GM15510 (cell line): Measurements from ENCODE around the gene STARD3NL.

Experiments used
- POLR2A ChIP-seq: IDR thresholded peaks from 3 replicates; pipeline ENCODE4 v1.6.1; 2011; ENCODE audit warnings: borderline replicate concordance; ENCODE audit not compliant: insufficient read length; ENCODE audit errors: extremely low read depth

Gene STARD3NL

DNA sequence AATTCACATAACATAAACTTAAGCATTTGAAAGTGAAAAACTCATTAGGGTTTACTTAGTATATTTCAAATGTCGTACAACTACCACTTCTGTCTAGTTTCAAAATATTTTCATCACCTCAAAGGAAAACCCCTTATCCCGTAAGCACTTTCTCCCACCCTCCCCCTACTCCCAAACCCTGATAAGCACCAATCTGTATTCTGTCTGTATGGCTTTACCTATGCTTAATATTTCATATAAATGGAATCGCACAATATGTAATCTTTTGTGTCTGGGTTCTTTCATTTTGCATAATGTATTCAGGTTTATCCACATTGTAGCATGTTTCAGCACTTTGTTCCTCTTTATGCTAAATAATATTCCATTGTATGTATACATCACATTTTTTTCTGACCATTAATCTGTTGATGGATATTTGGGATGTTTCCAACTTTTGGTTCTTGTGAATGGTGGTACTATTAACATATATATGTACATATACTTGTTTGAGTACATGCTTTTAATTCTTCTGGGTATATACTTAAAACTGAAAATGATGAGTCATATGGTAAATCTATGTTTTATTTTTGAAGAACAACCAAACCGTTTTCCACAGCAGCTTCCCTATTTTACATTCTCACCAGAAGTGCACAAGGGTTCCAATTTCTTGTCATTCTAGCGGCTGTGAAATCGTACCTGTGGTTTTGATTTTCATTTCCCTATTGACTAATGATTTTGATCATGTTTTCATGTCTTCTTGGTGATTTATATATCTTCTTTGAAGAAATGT, 6.2 kb upstream of the STARD3NL start:
- no peak for TF ChIP-seq POLR2A

DNA sequence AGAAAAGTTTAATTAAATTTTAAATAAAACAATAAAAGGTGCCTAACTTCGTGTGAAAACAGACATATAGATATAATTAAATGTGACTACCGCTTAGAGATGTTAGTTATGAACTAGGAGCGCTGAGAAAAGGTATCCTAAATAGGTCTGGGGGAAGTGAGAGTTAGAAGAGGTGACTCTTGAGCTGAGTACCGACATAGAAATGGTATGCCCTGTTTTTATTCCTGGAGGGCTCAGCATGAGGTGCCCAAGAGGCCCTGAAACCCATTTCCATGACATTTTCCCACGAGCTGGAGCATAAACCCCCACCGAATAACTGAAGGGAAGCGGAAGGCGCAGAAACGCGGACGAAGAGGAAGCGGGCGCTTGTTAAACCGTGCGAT, 433 bp upstream of the STARD3NL start:
- no peak for TF ChIP-seq POLR2A

DNA sequence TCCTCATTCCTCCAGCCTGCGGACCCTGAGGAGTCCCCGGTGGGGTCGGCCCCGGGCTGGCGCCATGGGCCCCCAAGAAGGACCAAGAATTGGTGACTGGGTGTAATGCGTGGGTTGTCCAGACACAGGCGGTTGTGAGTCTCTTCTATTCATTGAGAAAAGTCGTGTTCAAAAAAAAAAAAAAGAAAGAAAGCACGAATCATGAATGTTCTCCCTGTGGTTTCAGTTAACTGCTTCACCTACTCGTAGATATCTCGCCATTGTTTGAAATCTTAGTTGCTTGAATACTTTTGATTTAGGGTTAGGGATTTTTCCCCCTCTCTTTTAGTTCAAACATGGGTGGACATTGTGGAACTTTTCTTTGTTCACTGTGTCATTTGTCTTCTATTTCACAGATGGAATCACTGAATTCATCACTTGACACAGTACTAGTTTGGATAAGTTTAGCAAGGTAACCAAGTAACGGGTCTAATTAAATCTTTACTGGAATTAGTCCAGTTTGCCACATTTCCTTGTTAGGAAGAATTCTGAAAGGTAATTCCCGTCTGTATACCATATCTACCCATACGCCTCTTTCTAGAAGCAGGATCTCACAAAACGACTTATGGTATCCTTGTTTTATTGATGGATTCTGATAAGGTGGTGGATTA, 775 bp downstream of the STARD3NL start:
- TF ChIP-seq POLR2A: no peak

- TF ChIP-seq POLR2A: no peak
Observed at GRCh38 chr7:38179776-38180226, 1.8 kb downstream of the STARD3NL start.

GRCh38 chr7:38181111-38181510, 3.1 kb downstream of the STARD3NL start:
- TF ChIP-seq POLR2A: no peak

GRCh38 chr7:38182450-38182849, 4.4 kb downstream of the STARD3NL start:
- TF ChIP-seq POLR2A: no peak

GRCh38 chr7:38185395-38186307, 7.6 kb downstream of the STARD3NL start:
- no peak for TF ChIP-seq POLR2A

DNA sequence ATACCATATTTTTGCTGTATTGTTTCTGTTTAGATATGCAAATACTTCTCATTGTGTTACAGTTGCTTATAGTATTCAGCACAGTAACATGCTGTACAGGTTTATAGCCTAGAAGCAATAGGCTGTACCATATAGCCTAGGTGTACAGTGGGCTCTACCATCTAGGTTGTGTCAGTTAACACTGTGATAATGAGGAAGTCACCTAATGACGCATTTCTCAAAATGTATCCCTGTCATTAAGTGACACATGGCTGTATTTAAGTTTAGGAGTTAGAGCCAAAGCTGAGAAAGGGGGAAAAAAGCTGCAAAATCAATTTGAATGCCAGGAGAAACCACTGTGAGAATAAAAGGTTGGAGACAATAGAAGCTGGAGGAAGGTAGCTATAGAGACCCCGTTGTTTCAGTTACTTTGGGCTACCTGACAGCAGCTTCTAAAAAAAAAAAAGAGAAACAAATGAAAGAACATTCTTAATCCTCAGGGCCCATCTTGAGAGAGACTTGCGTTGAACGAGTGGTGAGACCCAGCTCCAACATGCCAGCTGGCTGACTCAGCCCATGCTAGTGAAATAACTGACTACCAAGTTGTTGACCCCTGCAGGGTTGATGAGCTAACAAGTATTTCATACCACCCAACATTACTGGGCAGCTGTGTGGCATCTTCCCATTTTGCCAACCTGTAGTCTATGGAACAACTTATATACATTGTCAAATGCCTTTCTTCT, 8.7 kb downstream of the STARD3NL start:
- TF ChIP-seq POLR2A: no peak

- TF ChIP-seq POLR2A: no peak
Observed at GRCh38 chr7:38187794-38188440, 9.9 kb downstream of the STARD3NL start.

DNA sequence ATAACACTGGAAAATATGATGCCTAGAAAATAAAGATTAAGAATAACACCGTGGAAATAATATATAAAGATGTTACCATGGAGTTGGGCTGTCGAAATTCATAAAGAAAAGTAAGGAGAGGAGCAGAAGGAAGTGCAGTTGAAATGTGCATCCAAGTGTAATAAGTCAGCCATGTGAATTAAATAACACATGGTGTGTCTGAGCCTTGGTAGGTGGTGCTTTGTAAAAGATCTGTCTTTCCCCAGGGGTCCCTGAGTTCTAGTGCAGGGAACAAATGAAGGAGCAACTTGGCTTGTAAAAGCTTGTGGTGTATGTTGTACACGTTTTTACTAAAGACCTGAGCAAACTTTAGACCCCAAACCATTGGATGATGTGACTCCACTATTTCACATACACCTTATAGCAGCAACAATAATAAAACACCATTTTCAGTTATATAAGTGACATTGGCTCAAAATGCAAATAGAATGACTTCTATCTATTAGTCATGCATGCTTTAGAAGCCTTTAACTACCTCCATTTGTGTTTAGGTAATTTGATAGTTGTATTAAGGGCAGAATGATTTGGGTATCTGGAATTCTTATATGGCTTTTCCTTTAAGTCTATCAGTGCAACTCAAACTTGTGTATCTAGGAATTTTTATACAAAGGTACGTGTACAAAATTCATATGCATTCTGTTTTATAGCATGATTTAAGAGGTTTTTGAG, 11.3 kb downstream of the STARD3NL start:
- TF ChIP-seq POLR2A: no peak

DNA sequence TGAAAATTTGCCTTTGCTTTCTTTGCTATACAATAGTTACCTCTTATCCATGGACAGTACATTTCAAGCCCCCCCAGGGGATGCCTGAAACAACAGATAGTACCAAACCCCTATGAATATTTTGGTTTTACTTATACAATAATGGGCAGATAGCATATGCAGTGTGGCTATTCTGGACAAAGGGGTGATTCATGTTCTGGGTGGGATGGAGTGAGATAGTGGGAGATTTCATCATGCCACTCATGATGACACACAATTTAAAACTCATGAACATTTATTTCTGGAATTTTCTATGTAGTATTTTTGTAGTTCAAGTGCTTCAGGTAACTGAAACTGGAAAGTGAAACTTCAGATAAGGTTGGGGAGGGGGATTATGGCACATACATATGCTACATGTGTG, 12.0 kb downstream of the STARD3NL start:
- no peak for TF ChIP-seq POLR2A

- no peak for TF ChIP-seq POLR2A
Observed at GRCh38 chr7:38191791-38192190, 13.7 kb downstream of the STARD3NL start.

DNA sequence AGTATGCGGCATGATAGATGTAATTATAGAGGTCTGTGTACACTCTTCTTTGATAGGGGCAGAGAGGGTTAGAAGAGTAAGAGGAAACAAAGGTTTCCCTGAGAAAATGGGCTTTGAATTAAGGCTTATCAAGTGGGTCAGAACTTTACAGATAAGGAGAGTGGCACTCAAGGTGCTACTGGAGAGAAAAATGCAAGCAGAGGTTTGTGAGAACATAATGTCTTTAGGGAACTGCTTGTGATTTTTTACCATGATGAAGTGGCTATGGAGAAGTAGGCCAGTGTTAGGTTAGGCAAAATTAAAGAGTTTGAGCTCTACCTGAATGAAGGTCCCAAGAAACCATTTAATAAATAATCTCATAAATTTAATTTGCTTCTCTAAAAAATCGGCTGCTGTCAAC, 14.3 kb downstream of the STARD3NL start:
- TF ChIP-seq POLR2A: no peak
